HG03103 (cell line): ENCODE data around the gene AP5S1.

Experiments
- ATAC-seq: cut with Tn5 transposase; IDR thresholded peaks from one replicate; pipeline ENCODE4 v1.9.1; 2021; ENCODE audit warnings: low read depth; ENCODE audit not compliant: unreplicated experiment

The AP5S1 gene

GRCh38 chr20:3871550-3872265 is 51.4 kb downstream of the AP5S1 start:
- no peak for ATAC-seq

- no peak for ATAC-seq
These were observed 53.2 kb downstream of the AP5S1 start for GRCh38 chr20:3873507-3873906.

GRCh38 chr20:3874194-3874844 is 54.0 kb downstream of the AP5S1 start:
- ATAC-seq, result no peak

GRCh38 chr20:3875378-3875974 is 55.1 kb downstream of the AP5S1 start:
- no peak for ATAC-seq

GRCh38 chr20:3876000-3876399 is 55.7 kb downstream of the AP5S1 start:
- ATAC-seq, result no peak

- ATAC-seq, result no peak
These were observed 56.3 kb downstream of the AP5S1 start for GRCh38 chr20:3876676-3877075.
